ENCODE results near the gene CHST8.

DNA sequence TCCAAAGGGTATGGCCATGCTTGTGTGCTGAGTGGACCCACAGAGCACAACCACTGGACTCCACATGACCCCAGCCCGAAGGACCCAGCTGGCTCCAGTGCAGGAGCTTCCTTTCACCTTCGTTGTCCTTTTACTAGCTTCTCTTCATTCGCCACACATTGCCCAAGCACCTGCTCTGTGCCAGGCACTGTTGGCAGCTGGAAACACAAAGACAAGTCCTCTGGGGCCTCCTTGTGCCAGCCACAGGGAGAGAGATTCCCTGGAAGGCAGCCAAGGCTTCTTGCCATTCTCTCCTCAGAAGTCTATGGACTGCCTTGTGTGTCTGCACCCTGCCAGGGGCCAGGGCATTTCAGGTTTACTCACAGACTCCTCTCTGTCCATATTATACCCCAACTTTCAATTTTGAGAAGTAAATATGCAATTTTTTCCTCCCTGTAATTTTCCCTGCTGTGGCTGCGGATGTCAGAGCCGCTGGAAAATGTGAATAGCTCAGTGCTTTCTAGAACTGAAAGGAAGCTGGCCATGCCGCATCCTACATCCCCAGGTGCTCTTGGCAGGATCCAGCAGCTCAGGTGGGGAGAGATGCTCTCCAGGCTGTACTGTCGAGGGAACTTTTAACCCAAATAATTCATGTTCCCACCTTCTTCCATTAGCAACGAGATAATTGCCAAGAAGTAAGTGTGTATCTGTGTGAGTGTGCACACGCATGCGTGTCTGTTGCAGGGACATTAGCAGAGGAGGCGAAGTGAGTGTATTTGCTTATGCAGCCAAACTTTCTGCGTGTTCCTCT is 57.2 kb downstream of the CHST8 start:
- TF ChIP-seq, protein P1, sequence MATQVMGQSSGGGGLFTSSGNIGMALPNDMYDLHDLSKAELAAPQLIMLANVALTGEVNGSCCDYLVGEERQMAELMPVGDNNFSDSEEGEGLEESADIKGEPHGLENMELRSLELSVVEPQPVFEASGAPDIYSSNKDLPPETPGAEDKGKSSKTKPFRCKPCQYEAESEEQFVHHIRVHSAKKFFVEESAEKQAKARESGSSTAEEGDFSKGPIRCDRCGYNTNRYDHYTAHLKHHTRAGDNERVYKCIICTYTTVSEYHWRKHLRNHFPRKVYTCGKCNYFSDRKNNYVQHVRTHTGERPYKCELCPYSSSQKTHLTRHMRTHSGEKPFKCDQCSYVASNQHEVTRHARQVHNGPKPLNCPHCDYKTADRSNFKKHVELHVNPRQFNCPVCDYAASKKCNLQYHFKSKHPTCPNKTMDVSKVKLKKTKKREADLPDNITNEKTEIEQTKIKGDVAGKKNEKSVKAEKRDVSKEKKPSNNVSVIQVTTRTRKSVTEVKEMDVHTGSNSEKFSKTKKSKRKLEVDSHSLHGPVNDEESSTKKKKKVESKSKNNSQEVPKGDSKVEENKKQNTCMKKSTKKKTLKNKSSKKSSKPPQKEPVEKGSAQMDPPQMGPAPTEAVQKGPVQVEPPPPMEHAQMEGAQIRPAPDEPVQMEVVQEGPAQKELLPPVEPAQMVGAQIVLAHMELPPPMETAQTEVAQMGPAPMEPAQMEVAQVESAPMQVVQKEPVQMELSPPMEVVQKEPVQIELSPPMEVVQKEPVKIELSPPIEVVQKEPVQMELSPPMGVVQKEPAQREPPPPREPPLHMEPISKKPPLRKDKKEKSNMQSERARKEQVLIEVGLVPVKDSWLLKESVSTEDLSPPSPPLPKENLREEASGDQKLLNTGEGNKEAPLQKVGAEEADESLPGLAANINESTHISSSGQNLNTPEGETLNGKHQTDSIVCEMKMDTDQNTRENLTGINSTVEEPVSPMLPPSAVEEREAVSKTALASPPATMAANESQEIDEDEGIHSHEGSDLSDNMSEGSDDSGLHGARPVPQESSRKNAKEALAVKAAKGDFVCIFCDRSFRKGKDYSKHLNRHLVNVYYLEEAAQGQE (IDR thresholded peaks at IDR 0.05; ENCODE audit: insufficient read depth in 1 of 2, low read depth in 2 of 2, low read length in 2 of 2) = no peak
- no peak for TF ChIP-seq TAF1 (IDR thresholded peaks at IDR 0.05; ENCODE audit: borderline replicate concordance, insufficient read depth, low read length)
- no peak for TF ChIP-seq POLR2AphosphoS5 (IDR thresholded peaks at IDR 0.05; ENCODE audit: low read depth, low read length)
- TF ChIP-seq SIN3A (IDR thresholded peaks at IDR 0.05; ENCODE audit: borderline replicate concordance, insufficient read depth, low read length) = no peak
- no peak for TF ChIP-seq FOXP2 (optimal IDR thresholded peaks at IDR 0.05; ENCODE audit: borderline replicate concordance, extremely low read depth, extremely low read length, insufficient read depth)
